HL-60 (cell line): ENCODE data around the gene PIK3C3.

ENCODE experiments used
- DNase-seq, 2 experiments: peaks; one replicate each; pipeline ENCODE4 v3.0.0-alpha.2; 2010 to 2020; ENCODE audit warnings: low read depth in 1 of 2, low spot score in 1 of 2
- H3K27ac ChIP-seq: fragments of 250-450 bp; sonication (Bioruptor Pico); replicated peaks from 2 replicates; pipeline ENCODE4 v1.5.1; 2020; ENCODE audit warnings: mild to moderate bottlenecking, moderate library complexity
- H3K27me3 ChIP-seq: fragments of 250-450 bp; sonication (Bioruptor Pico); 2 replicates; pipeline ENCODE4 v1.5.1; 2021; ENCODE audit warnings: mild to moderate bottlenecking, moderate library complexity; ENCODE audit not compliant: insufficient read depth, poor library complexity, severe bottlenecking
- H3K4me3 ChIP-seq: replicated peaks from 2 replicates; pipeline ENCODE4 v1.5.1; 2011; ENCODE audit warnings: mild to moderate bottlenecking, control low read depth, low read length; ENCODE audit not compliant: insufficient read depth
- GABPA ChIP-seq: IDR thresholded peaks from 2 replicates; pipeline ENCODE4 v1.6.1; 2012; ENCODE audit warnings: low read depth
- POLR2AphosphoS5 ChIP-seq: IDR thresholded peaks from 2 replicates; pipeline ENCODE4 v1.6.1; 2012; ENCODE audit warnings: low read depth
- SPI1 ChIP-seq: IDR thresholded peaks from 2 replicates; pipeline ENCODE4 v1.6.1; 2012; ENCODE audit warnings: low read depth, mild to moderate bottlenecking, borderline replicate concordance
- TF ChIP-seq, protein P1 (sequence below): IDR thresholded peaks from 2 replicates; pipeline ENCODE4 v1.6.1; 2012; ENCODE audit warnings: low read depth; ENCODE audit not compliant: insufficient replicate concordance
- TF ChIP-seq, protein P2 (sequence below): IDR thresholded peaks from one replicate; pipeline ENCODE4 v1.5.1; 2011; ENCODE audit warnings: low read length, control low read depth, inconsistent platforms; ENCODE audit not compliant: insufficient read depth

The PIK3C3 gene

DNA sequence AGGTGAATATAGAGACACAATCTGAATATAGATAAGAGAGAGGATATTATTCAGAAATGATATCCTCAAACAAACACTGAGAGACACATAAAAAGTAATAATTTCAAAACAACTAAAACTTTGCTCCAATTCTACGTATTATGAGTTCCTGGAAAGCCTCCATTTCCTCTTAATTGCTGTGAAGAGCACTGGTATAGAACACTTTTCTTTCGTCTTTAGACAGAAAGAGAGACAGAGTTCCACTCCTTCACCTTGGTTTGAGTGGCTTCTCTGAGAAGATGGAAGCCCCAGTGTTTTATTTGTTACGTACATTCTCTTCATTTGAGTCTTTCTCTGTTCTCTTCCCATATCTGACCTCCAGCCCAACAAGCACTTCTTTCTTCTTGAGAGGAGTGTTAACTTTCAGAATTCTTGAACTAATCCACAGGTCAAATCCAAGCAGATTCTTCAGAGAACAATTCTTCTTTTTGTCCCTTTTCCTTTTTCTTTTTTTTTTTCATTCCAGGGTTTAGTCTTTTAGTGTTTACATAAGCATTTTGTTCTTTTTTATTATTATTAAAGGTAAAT, 6.4 kb upstream of the PIK3C3 start:
- no peak for DNase-seq
- TF ChIP-seq, protein P1, sequence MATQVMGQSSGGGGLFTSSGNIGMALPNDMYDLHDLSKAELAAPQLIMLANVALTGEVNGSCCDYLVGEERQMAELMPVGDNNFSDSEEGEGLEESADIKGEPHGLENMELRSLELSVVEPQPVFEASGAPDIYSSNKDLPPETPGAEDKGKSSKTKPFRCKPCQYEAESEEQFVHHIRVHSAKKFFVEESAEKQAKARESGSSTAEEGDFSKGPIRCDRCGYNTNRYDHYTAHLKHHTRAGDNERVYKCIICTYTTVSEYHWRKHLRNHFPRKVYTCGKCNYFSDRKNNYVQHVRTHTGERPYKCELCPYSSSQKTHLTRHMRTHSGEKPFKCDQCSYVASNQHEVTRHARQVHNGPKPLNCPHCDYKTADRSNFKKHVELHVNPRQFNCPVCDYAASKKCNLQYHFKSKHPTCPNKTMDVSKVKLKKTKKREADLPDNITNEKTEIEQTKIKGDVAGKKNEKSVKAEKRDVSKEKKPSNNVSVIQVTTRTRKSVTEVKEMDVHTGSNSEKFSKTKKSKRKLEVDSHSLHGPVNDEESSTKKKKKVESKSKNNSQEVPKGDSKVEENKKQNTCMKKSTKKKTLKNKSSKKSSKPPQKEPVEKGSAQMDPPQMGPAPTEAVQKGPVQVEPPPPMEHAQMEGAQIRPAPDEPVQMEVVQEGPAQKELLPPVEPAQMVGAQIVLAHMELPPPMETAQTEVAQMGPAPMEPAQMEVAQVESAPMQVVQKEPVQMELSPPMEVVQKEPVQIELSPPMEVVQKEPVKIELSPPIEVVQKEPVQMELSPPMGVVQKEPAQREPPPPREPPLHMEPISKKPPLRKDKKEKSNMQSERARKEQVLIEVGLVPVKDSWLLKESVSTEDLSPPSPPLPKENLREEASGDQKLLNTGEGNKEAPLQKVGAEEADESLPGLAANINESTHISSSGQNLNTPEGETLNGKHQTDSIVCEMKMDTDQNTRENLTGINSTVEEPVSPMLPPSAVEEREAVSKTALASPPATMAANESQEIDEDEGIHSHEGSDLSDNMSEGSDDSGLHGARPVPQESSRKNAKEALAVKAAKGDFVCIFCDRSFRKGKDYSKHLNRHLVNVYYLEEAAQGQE: no peak
- TF ChIP-seq, protein P2, sequence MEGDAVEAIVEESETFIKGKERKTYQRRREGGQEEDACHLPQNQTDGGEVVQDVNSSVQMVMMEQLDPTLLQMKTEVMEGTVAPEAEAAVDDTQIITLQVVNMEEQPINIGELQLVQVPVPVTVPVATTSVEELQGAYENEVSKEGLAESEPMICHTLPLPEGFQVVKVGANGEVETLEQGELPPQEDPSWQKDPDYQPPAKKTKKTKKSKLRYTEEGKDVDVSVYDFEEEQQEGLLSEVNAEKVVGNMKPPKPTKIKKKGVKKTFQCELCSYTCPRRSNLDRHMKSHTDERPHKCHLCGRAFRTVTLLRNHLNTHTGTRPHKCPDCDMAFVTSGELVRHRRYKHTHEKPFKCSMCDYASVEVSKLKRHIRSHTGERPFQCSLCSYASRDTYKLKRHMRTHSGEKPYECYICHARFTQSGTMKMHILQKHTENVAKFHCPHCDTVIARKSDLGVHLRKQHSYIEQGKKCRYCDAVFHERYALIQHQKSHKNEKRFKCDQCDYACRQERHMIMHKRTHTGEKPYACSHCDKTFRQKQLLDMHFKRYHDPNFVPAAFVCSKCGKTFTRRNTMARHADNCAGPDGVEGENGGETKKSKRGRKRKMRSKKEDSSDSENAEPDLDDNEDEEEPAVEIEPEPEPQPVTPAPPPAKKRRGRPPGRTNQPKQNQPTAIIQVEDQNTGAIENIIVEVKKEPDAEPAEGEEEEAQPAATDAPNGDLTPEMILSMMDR: no peak
- TF ChIP-seq GABPA (no peak), SPI1 (no peak), POLR2AphosphoS5 (no peak)
- no peak overlapping the region for H3K27ac ChIP-seq
- H3K4me3 ChIP-seq: no peak overlapping the region
- peaks cover 6% of the 10 kb centered on the region for H3K27me3 ChIP-seq

DNA sequence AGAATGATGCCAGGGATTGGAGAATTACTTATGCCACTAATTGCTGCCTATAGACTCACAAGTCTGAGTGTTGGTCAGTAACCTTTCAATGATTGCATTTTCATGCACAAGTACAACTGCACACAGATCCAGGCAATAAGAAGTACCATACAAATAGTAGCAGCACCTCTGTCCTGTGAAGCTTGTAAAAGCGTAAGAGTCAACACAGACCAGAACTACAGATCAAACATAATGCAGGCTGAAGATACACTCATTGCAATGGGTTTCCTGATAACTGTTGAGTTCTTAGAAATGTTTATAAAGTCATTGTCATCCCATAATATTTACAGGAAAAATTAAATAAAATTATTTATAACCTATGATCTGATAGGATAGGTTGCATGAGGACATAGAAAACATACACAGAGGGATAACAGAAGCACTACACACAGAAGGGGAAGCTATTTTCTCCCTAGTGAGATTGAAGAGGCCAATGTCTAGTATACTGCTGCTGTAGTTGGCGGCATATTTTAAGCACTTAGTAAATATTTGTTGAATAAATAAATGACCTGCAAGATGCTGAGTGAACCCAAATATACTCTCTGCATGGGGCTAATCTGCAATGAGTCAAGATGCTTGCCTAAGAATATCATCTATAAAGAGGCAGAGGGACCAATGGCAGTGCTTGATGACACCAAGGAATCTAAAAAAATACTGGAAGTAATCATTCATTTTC, 5.7 kb upstream of the PIK3C3 start:
- DNase-seq: no peak
- no peak for TF ChIP-seq GABPA
- TF ChIP-seq POLR2AphosphoS5: no peak
- TF ChIP-seq, protein P2: no peak
- TF ChIP-seq, protein P1: no peak
- no peak for TF ChIP-seq SPI1
- peaks cover 6% of the 10 kb centered on the region for H3K27me3 ChIP-seq
- no peak overlapping the region for H3K27ac ChIP-seq
- H3K4me3 ChIP-seq: no peak overlapping the region

DNA sequence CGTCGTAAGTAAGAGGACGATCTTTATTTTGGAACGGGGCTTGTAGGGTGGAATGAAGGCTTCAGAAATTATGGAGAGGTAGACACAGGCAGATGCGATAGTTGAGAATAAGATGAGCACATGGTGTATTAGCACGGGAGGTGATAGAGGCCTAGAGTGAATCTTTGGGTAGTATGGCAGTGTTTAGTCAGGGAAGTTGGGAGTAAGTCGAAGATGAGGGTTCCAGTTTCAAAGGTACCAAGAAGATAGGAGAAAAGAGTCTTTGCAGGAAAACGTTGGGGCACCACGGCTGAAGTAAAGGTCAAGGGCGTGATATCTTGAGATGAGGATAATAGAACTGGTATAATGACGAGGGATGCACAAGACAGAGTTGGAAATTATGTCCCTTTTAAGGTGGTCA, 654 bp downstream of the PIK3C3 start:
- peak overlapping the region; percentile 98 for H3K4me3 ChIP-seq
- no peak for DNase-seq
- peak overlapping the region; percentile 66 for H3K27ac ChIP-seq
- H3K27me3 ChIP-seq: no peaks in the 10 kb centered on the region
- TF ChIP-seq POLR2AphosphoS5 (no peak), SPI1 (no peak), GABPA (no peak)
- TF ChIP-seq, protein P1: no peak
- TF ChIP-seq, protein P2: no peak
